Activated CD4-positive, alpha-beta T cell treated with anti-CD3 and anti-CD28 coated beads for 1 hour (primary cell): Measurements from ENCODE around the gene FLNC.
A peak's percentile ranks its signal among the peaks of the same experiment; 100 is the strongest.

Experiments
- DNase-seq: peaks from one replicate; pipeline ENCODE4 v3.0.0-alpha.2; 2020

The FLNC gene

DNA sequence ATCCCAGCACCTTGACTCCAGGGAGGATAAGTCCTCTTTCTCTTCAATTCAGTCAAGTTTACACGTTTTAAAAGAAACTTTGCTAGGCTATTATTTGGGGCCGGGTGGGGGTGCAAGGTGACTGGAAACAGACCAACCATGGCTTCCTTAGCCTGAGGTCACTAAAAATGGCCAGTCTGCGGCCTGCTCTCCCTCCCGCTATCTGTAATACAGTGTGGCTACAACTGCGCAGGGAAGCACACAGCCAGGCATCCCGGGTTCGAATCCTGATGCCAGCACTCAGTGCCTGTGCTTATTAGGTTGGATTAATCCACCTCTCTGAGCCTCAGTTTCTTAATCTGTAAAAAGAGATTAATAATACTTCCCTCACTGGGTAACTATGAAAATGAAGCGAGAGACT, 51.9 kb downstream of the FLNC start:
- DNase-seq: no peak

DNA sequence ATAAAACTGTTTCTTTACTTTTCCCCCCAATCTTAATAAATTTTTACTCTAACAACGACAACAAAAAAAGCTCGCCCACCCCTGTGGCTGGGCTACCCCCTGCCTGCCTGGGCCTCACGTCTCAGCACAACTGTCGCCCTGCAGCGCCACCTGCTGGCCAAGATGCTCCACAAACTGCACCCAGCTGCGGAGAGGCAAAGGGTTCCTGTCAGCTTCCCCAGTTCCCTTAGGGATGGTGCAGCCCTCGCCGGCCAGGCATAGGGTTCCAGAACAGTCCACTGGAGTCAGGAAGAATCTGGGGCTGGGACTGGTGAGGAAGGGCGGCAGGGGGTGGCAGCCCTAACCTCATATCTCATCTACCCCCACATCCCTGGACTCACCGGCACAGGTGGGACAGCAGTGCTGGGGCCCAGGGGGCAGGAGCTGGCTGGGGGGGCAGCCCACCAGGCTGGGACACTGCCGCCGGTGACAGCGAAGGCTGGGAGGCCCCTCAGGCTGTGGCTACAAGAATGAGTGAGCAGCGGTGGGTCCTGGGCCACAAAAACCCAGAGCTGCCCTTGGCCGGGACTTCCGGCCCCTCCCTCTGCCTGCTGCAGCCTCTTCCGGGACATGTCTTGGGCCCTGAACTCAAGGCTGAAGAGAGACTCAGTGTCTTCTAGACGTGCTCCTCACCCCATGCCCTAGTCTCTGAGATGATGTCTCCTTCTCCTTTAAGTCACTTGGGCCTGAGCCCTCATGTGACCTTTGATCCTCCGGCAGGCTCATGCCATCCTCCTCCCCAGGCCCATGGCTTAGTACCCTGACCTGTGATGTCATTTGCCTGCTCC, 53.6 kb downstream of the FLNC start:
- peak; percentile 76 for DNase-seq

DNA sequence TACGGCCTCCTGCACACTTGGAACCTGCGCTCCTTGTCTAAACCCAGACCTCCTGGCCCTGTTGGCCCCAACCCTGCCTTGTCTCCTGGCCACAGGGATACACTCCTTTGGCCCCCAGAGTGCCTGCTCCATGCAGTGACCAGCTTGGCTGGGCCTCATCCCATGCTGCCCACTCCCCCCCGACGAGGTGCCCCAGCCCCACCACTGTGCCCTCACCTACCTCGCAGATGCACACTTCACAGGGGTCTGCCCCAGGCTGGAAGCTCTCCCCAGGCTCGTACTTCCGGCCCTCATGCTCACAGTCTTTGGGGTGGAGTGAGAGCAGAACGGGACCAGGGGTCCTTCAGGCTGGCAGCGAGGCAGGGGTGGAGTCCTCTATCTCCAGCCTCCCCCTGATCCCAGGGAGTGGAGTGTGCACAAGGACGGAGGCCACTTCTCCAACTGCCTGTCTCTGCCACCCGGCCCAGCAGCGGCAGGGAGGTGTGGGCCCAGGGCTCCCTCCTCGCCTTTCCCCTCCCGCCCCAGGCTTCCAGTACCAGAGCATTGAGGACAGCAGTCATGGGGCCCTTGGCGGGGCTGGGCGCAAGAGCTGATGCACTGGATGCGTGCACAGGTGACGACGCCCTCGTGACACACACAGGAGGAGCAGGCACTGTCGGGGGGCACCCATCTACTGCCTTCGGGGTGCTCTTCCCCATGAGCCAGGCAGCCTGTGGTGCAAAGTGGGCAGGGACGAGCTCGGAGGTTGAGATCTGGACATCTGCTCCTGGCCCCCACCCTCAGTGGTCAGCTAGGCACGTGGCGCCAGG, 54.6 kb downstream of the FLNC start:
- DNase-seq: no peak

DNA sequence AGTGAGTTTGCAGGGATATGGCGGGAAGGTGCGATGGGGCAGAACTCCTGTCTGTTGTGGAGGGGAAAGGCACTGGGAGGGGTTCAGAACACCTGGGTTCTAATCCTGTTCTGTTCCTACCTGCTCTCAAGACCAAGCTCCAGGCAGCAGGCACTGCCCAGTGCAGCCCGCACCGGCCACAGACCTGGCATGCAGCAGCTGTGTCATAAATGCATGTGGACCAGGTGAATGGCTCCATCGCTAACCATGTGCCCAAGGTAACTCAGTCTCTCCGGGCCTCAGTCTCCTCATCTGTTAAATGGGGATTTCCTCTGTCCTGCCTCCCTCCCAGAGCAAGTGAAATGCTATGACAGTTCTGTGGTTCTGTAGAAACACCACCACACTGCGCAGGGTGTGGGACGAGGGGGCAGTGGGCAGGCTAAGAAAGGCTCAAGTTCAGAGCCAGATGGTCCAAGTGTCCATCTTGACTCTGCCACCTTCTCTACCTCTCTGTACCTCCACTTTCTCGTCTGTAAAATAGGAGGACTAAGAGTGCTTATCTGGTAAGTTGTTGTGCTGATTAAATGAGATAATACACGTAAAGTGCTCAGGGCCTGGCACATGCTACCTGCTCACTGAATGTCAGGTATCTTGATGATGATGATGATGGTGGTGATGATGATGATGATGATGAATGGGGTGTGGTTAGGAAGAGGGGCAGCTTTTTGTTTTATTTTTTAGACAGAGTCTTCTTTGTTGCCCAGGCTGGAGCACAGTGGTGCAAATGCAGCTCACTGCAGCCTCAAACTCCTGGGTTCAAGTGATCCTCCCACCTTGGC, 55.4 kb downstream of the FLNC start:
- DNase-seq: no peak

DNA sequence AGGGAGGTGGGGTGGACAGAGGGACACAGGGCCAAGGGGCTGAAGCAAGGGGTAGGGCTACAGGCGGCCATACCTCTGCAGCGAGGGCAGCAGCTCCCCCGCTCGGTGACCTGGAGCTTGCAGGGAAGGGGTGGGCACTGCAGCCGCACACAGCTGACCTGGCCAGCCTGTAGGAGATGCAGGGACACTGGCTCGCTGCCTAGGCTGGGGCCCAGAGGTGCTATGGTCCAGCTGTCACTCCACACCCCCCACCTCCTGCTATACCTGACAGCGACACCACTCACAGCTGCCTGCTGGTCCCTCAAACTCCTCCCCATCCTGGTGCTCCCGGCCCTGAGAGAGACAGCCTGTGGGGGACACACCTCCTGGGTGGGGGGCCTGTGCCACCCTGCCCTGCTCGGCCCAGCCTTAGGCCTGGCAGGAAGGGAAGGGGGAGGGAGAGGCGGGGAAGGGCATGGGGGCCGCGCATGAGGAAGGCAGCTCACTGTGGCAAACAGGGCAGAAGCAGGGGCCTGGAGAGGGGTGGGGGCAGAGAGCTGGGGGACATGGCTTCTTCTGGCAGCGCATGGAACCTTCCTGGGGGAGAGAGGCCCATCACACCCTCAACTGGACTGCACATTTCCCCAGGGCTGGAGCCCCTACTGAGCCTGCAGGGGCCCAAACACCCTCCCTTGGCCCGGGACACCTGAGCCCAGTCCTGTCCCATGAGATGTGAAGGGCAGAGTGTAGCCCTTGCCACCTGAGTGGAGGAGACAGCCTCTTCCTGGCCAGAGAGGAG, 56.4 kb downstream of the FLNC start:
- no peak for DNase-seq

DNA sequence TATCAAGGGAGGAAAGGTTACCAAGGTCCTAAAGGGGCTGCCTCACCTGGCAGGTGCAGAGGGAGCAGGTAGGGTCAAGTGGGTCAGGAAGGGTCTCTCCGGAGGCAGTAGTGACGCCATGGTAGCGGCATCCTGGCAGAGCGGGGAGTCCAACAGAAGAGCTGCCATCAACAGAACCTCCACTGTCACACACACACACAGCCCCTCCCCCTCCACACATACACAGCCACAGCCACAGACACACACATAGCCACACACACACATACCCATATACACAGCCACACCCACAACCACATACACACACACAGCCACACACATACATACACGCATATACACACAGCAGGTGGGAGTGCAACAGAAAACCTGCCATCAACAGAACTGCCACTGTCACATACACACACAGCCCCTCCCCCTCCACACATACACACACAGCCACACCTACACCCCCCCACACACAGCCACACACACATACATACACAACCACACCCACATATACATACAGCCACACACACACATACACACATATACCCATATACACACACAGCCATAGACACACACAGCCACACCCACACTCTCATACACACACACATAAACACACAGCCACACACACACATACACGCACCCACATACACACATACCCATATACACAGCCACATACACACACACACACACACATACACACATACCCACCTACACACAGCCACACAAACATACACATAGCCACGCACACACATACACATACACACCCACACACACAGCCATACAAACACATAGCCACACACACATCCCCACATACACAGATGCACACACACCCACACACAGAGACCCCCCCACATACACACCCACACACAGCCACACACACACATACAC, 57.2 kb downstream of the FLNC start:
- DNase-seq: no peak

DNA sequence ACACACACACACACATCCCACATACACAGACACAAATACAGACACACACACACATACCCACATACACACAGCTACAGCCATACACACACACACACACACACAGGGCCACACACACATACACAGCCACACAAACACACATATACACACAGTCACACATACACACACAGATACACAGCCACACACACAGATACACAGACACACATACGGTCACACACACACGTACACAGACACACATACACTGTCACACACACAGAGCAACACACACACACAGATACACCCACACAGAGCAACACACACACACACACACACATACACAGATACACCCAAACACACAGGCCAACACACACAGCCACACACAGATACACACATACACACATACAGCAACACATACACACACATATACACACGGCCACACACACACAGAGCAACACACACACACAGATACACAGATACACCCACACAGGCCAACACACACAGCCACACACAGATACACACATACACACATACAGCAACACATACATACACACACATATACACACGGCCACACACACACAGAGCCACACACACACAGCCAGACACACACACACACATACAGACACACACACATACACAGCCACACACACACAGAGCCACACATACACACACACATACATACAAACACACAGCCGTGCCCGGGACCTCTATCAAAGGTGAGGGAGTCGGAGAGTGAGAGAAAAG, 58.0 kb downstream of the FLNC start:
- DNase-seq: no peak

DNA sequence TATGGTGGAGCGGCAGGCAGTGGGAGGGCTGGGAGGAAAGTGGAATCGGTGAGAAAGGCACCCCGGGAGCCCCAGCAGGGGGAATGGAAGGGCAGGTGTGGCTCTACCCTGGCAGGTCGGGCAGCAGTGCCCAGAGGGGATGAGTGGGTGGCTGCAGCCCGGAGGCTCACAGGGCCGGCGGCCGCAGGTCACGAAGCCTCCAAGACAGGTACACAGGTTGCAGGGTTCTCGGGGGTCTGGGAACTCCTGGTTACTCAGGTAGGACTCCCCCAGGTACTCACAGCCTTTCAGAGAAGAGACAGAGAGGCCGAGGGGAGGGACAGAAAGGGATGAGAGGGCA, 58.5 kb downstream of the FLNC start:
- no peak for DNase-seq

DNA sequence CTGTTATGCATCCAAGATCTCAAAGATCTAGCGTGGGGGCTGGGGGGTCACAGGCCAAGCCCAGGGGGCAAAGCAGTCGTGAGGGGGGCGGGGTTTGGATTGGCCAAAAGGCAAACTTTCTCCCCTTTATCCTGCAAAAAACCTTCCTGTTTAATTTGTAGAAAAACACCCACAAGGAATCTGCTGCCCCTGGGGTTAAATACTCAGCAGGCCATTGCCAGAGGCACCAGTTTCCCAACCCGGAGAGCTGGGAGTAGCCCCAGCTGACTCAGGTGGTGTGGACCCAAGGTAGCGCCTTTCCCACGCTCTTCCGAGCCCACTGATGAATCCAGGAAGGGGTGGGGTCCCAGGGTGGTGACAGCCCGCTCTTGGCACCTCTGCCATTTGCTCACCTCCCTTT, 58.9 kb downstream of the FLNC start:
- no peak for DNase-seq

DNA sequence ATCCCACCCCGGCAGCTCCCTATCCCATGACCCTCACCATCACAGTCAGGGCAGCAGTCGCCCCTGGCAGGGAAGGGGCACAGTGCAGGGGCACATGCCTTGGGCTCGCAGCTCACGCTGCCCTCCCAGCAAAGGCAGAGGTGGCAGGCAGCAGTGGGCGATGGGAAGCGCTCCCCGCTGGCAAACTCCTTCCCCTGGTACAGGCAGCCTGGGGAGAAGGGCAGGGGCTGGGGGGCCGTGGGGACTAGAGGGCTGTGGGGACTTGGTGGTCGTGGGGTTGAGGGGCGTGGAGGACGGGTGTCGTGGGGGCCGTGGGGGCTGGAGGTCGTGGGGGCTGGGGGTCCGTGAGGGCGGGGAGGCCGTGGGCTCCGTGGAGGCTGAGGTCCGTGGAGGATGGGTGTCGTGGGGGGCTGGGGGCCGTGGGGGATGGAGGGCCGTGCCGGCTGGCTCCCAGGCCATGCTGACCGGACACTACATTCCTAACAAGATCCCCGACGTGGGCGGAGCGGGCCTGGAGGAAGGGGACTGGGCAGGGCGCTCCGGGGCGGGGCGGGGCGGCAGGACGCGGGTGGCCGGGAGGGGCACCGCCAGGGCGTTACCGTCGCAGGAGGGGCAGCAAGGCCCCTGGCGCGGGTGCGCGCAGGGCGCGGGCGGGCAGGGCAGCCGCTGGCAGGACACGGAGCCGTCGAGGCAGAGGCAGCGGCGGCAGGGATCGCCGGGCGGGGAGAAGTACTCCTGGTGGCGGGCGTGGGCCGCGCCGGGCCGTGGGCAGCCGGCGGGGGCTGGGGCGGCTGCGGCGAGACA, 60.3 kb downstream of the FLNC start:
- no peak for DNase-seq

DNA sequence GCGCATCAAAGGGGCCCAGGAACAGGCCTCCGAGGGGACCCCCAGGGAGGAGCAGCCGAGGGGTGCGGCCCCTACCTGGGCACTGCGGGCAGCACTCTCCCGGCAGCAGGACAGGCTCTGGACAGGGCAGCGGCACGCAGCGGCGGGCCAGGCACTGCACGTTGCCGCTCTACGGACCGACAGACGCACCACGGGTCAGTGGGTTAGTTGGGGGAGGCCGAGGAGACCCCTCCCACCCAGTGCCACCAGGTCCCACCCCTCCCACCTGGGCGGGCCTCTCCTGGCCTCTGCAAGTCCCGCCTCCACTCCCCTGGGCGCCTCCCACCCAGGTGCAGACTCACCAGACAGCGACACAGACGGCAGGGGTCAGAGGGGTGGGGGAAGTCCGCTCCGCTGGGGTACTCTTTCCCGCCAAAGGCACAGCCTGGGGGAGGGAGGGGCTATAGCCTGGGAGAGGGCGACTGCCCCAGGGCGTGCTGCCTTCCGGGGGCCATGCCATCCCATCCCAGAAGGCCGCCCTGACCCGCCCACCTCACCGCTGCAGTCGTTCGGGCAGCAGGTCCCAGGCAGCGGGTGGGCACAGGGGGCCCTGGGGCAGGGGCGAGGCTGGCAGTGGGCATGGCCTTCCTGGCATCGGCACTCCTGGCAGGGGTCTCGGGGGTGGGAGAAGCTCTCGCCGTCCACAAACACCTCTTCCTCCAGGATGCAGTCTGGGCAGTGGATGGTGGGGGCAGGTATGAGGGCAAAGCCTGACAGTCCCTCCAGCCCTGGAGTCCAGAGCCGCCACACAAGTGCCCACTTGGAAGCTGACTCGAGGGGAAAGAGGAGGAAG, 61.1 kb downstream of the FLNC start:
- no peak for DNase-seq

DNA sequence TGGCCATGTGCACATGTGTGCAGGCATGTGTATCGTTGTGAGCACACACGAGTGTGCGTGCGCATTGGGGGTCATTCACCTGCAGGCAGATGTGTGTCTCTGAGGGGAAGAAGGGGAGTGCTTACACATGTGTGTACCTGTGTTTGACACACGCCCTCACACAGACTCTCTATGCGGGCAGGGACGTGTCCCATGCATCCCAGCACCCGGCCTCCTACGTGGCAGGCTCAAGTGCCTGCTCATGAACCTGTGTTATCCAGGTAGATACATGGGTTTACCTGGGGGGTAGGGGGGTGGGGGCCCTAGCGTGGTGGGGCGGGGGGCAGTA, 61.7 kb downstream of the FLNC start:
- DNase-seq: no peak

DNA sequence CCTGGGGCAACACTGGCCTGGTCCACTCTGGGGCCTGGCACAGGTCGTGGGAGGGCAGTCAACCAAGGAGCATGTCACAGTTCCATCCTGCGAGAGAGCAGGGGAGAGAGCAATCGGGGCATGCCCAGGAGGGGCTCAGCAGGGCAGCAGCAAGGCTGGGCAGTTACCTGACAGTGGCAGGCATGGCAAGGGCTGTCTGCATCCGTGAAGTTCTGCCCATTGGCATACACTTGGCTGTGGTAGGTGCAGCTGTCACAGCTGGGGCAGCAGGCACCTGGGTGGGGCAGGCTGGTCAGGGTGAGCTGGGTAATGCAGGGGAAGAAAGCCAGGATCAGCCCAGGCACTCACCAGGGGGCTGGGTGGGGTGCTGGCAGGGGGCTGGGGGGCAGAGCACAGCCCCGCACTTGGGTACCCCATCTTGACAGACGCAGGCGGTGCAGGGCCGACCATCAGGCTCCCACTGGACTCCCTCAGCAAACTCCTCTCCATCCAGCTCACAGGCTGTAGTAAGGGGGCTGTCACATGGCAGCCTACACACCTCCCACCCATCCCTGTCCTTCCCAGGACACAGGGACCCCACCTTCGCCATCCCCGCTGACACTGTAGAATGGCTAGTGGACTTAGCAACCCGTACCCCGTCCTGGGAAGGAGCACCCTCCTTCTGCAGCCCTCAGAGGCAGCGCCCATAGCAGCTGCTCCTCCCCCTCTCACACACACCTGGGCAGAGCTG, 62.5 kb downstream of the FLNC start:
- no peak for DNase-seq

DNA sequence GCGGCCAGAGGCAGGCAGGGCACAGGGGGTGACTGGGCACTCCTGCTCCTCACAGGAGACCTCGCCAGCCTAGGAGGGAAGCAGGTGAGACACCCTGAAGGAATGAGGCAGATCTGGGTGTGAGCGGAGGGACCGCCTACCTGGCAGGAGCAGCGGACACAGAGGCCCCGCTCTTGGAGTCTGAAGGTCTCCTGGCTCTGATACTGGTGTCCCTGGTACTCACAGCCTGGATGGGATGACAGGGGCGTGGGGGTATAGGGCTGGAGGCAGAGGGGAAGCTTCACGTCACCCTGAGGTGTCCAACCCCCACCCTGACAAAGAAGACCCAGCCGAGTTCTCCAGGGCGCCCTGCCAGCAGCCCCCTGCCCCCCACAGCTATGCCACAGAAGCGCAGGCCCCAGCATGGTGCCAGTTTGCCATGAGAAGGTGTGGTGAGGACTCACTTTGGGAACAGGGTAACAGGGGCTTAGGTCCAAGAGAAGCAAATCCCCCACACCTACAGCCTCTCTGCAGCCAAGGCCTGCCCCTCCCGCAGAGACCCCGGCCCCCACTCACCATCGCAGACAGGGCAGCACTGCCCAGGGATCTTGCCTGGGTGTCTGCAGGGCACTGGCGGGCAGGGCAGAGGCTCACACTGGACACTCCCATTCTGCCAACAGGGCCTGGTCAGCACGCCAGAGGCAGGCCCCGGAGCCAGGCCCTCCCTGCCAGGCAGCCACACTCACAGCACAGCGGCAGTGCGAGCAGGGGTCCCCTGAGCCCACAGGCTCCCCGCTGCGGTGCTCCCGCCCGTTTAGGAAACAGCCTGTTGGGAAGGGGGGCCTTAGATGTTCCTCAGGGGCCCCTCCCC, 63.3 kb downstream of the FLNC start:
- no peak for DNase-seq

DNA sequence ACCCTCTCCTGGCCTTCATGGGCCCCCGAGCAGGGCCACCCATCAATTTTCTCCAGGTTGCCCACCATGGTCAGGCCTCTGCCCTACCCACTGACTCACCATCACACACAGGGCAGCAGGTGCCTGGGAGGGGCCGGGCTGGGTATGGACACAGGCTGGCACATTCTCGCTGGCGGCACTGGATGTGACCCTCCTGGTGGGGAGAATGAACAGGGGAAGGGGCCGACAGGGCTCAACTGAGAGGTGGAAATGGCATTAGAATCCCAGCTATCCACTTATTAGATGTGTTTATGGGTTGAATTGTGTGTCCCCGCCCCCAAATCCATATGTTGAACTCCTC, 63.9 kb downstream of the FLNC start:
- no peak for DNase-seq

DNA sequence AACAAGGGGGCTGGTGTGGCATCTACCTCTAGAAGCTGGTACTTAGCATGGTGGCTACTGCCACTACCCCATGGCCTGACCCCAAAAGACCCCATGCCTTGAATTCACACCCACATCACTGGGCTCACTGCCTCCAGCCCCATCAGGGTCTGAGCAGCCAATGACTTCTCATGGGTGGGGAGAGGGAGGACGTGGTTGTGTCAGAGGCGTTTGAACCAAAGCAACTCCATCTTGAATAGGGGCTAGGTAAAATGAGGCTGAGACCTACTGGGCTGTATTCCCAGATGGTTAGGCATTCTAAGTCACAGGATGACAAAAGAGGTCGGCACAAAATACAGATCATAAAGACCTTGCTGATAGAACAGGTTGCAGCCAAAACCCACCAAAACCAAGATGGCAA, 65.1 kb downstream of the FLNC start:
- DNase-seq: no peak

DNA sequence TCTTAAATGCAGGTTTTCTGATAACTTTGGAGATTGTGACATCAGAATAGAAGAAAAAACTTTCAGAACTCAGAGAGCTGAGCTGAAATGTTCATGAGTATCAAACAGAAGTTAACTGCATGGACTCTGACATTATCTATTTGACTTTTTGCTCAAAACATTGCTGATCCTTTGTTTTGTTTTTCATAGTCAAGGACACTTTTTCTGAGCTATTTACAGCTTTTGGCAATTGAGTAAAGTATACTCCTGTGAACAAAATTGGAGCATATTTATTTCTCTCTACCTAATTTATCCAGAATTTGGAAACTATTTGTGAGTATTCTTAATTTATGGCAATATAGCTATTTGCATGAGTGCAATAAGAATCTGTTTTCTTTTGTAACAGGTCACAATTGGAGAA, 69.2 kb downstream of the FLNC start:
- no peak for DNase-seq

DNA sequence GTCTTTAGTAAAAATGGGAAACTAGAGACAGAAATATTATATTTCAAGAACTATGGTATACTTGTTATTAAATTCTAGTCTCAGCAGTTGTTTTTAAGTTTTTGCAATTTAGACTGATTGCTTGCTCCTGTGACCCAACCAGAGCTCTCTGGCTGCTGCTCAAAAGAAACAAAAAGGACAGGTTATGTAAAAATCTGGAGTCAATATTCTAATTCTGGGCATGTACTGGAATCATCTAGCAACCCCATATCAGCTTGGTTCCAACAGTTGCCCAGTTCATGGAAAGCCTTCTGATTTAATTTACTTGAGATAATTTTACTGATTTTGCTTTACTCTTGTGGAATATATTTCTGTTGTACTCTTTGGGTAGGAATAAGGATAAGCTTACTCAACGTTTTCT, 70.0 kb downstream of the FLNC start:
- DNase-seq: no peak
